ENCODE data around the gene SHISAL2A. TPM values are rescaled to one million over a fixed set of nuclear protein-coding genes. Genes with fewer than 3 reads are reported as not detected.

Gene SHISAL2A
- total RNA-seq, 1 experiment from 2014 or later: 0.90 TPM

DNA sequence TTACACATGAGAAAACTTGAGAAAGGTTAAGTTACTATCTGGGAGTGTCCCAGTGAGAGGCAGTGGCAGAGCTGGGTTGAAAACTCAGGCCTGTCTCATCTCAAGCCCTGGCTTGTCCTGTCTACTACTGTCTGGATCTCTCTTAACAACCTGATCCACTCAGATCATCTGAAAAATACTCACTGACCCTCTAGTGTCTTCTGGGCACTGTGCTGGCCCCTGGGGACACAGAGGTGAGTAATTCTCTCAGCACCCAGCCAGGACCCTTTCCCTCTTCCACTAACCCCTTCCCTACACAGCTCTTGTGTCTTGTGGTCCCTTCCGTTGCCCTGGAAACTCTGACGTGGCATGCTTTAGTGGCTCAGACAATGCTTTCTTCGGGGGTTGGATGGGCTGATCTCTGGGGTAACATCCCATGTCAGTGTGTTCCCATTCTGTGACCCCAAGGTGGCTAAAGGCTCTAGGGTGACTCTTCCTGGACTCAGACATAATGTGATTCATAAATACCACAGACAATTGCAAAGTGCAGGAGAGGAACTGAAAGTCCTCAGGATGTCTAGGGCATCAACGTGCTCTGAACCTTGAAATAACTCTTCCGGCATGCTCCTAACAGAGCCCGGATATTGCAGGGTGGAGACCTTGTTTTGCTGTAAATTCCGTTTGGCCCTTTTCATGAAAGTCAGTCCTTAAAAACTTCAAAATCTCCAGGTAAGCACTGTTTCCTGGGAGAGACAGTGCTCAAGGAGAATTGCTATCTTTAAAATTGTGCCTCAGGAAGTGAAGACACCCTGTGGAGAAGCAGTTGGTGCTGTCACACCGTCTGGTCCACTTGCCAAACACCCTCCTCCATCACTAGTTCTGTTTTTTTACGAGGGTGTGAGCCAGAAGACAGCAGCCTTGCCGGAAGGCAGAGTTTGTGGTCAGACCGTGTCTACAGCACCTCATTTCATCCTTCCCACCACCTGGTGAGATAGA, 4.0 kb downstream of the SHISAL2A start:
- no peak overlapping the region for H2BK120ac ChIP-seq (ENCODE audit: low read depth, low read length, poor library complexity, severe bottlenecking)
- no peak overlapping the region for H2BK15ac ChIP-seq (ENCODE audit: low read depth, low read length)
- no peak overlapping the region for H3K27ac ChIP-seq (ENCODE audit: insufficient read length, low read depth, low read length)
- H3K79me1 ChIP-seq (ENCODE audit: insufficient read depth, low read depth, low read length, poor library complexity, severe bottlenecking): no peaks in the 10 kb centered on the region
- peaks cover 23% of the 10 kb centered on the region for H3K27me3 ChIP-seq (ENCODE audit: insufficient read depth, low read length)
- no peak overlapping the region for H3K23ac ChIP-seq (ENCODE audit: insufficient read length, low read depth, low read length)
- H4K8ac ChIP-seq (replicated peaks; ENCODE audit: insufficient read length, low read depth, low read length): no peak overlapping the region
- no peak overlapping the region for H2BK5ac ChIP-seq (ENCODE audit: insufficient read length, low read length)
- WGBS (ENCODE audit: extremely low coverage, insufficient read length, low lambda C conversion rate): no CpG with 5 or more reads among the region's 11 CpGs
- Mint-ChIP-seq H3K27me3 (ENCODE audit: low read depth) (peaks cover 68% of the 10 kb centered on the region), H3K36me3 (ENCODE audit: insufficient read depth in 1 of 3, low read depth in 3 of 3) (peaks cover 0 to 8% (median 7%) of the 10 kb centered on the region in 3 experiments; a peak in 3 of 7 replicates), H3K4me1 (peaks cover 13 to 21% of the 10 kb centered on the region in 2 experiments), H3K4me3 (no peak overlapping the region), H3K27ac (no peak overlapping the region), H3K9me3 (peaks cover 9% of the 10 kb centered on the region in 2 experiments)
- H4K5ac ChIP-seq (ENCODE audit: insufficient read length, low read depth, low read length): no peak overlapping the region
- H3K23me2 ChIP-seq (ENCODE audit: insufficient read length, low read depth, low read length, poor library complexity, severe bottlenecking): peaks cover 4% of the 10 kb centered on the region
- H3K9me3 ChIP-seq (ENCODE audit: control insufficient read depth, low read depth, low read length): no peaks in the 10 kb centered on the region
- H3K14ac ChIP-seq (ENCODE audit: insufficient read depth, low read length): no peak overlapping the region
- no peak overlapping the region for H2BK12ac ChIP-seq (ENCODE audit: insufficient read length, low read depth, low read length)
- H3T11ph ChIP-seq (ENCODE audit: low read length): no peak overlapping the region
- no peaks in the 10 kb centered on the region for H3K79me2 ChIP-seq (ENCODE audit: insufficient read depth, low read length)
- H3K4ac ChIP-seq (ENCODE audit: low read depth, low read length): no peak overlapping the region
- H2BK20ac ChIP-seq (ENCODE audit: low read depth, low read length, poor library complexity, severe bottlenecking): no peak overlapping the region
- H3K4me2 ChIP-seq (ENCODE audit: insufficient read depth, insufficient read length, low read length): no peak overlapping the region
- no peak overlapping the region for H2AK5ac ChIP-seq (ENCODE audit: insufficient read length, low read length)
- TF ChIP-seq, protein P1, sequence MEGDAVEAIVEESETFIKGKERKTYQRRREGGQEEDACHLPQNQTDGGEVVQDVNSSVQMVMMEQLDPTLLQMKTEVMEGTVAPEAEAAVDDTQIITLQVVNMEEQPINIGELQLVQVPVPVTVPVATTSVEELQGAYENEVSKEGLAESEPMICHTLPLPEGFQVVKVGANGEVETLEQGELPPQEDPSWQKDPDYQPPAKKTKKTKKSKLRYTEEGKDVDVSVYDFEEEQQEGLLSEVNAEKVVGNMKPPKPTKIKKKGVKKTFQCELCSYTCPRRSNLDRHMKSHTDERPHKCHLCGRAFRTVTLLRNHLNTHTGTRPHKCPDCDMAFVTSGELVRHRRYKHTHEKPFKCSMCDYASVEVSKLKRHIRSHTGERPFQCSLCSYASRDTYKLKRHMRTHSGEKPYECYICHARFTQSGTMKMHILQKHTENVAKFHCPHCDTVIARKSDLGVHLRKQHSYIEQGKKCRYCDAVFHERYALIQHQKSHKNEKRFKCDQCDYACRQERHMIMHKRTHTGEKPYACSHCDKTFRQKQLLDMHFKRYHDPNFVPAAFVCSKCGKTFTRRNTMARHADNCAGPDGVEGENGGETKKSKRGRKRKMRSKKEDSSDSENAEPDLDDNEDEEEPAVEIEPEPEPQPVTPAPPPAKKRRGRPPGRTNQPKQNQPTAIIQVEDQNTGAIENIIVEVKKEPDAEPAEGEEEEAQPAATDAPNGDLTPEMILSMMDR (conservative IDR thresholded peaks at IDR 0.05): no peak
- no peaks in the 10 kb centered on the region for H4K20me1 ChIP-seq (ENCODE audit: control insufficient read depth, insufficient read depth, insufficient read length)
- H3K9ac ChIP-seq (ENCODE audit: extremely low read depth, insufficient read length, low read length): no peak overlapping the region
- no peak overlapping the region for H3K56ac ChIP-seq (ENCODE audit: insufficient read length, low read depth, low read length)
- H4K91ac ChIP-seq (ENCODE audit: insufficient read length, low read depth, low read length): no peak overlapping the region
- DNase-seq: no peak
- no peak overlapping the region for H2AFZ ChIP-seq (ENCODE audit: low read length)
- H3K4me1 ChIP-seq (ENCODE audit: insufficient read depth, low read length): no peaks in the 10 kb centered on the region; the same call in 1 of the 2 replicates
- H3K18ac ChIP-seq (ENCODE audit: insufficient read length, low read depth, low read length): no peak overlapping the region

All from H9 (cell line).